Suprapubic skin (tissue), 4 donors: ENCODE data around the gene TAF1B.

Source experiments
- CTCF ChIP-seq, 2 donors: fragments of 200-600 bp in 1 of 2; fragments of 450-650 bp in 1 of 2; sonication (generic) in 1 of 2; IDR thresholded peaks; one replicate each; pipeline ENCODE4 v1.5.1; 2016 to 2019; ENCODE audit warnings: antibody characterized with exemption in 2 of 2, mild to moderate bottlenecking in 1 of 2, moderate library complexity in 1 of 2
- POLR2A ChIP-seq, 2 donors: fragments of 450-650 bp; IDR thresholded peaks; one replicate each; pipeline ENCODE4 v1.6.1; 2017; ENCODE audit warnings: antibody characterized with exemption in 2 of 2, mild to moderate bottlenecking in 2 of 2, moderate library complexity in 2 of 2
- POLR2AphosphoS5 ChIP-seq, 3 donors: sonication (generic); formaldehyde crosslinking; IDR thresholded peaks; one replicate each; pipeline ENCODE4 v1.6.1; 2017; ENCODE audit warnings: antibody characterized with exemption in 3 of 3

- TF ChIP-seq POLR2AphosphoS5 (IDR thresholded peaks at IDR 0.05) (no peak), CTCF (IDR thresholded peaks at IDR 0.05) (no peak), POLR2A (IDR thresholded peaks at IDR 0.05) (no peak)
Measured at GRCh38 chr2:9918275-9918674, 75.0 kb downstream of the TAF1B start.
